GM23338 (cell line): ENCODE data around the gene KIF18A. TPM values are rescaled to one million over a fixed set of nuclear protein-coding genes. Genes with fewer than 3 reads are reported as not detected.

ENCODE experiments used
- ATAC-seq: fragments of 200-7000 bp; cut with Tn5 transposase; 3 replicates; pipeline ENCODE4 v1.9.1; 2020
- DNase-seq: peaks from one replicate; pipeline ENCODE4 v3.0.0-alpha.2; 2015; ENCODE audit warnings: low spot score
- H2AFZ ChIP-seq: fragments of 200-600 bp; sonication (generic); 2 replicates; pipeline ENCODE4 v1.8.0; 2016; ENCODE audit warnings: antibody characterized with exemption, mild to moderate bottlenecking, moderate library complexity
- H3F3A ChIP-seq: fragments of 200-600 bp; sonication (generic); replicated peaks from 2 replicates; pipeline ENCODE4 v1.8.0; 2017; ENCODE audit warnings: antibody characterized with exemption, mixed run types, low read depth
- H3K27ac ChIP-seq: fragments of 200-600 bp; sonication (generic); 2 replicates; pipeline ENCODE4 v1.6.1; 2016; ENCODE audit warnings: low read depth
- H3K27me3 ChIP-seq: fragments of 200-600 bp; sonication (generic); 2 replicates; pipeline ENCODE4 v1.8.0; 2016; ENCODE audit warnings: mild to moderate bottlenecking, mixed run types, moderate library complexity; ENCODE audit not compliant: insufficient read depth
- H3K36me3 ChIP-seq: fragments of 200-600 bp; sonication (generic); 2 replicates; pipeline ENCODE4 v1.8.0; 2016; ENCODE audit warnings: mild to moderate bottlenecking; ENCODE audit not compliant: insufficient read depth
- H3K4me1 ChIP-seq: fragments of 200-600 bp; sonication (generic); 2 replicates; pipeline ENCODE4 v1.8.0; 2016; ENCODE audit warnings: mild to moderate bottlenecking, moderate library complexity; ENCODE audit not compliant: insufficient read depth
- H3K4me2 ChIP-seq: fragments of 200-600 bp; sonication (generic); 2 replicates; pipeline ENCODE4 v1.7.1; 2017; ENCODE audit warnings: mixed run types
- H3K4me3 ChIP-seq: fragments of 200-600 bp; sonication (generic); 2 replicates; pipeline ENCODE4 v1.6.1; 2016; ENCODE audit warnings: mixed run types
- H3K79me2 ChIP-seq: fragments of 200-600 bp; sonication (generic); replicated peaks from 2 replicates; pipeline ENCODE4 v1.8.0; 2017; ENCODE audit warnings: mild to moderate bottlenecking; ENCODE audit not compliant: insufficient read depth
- H3K9me2 ChIP-seq: fragments of 200-600 bp; sonication (generic); 2 replicates; pipeline ENCODE4 v1.8.0; 2017; ENCODE audit not compliant: insufficient read depth
- H4K20me1 ChIP-seq: fragments of 200-600 bp; sonication (generic); replicated peaks from 2 replicates; pipeline ENCODE4 v1.8.0; 2017; ENCODE audit warnings: mild to moderate bottlenecking; ENCODE audit not compliant: insufficient read depth
- H3K27ac Mint-ChIP-seq: 2 replicates; pipeline ENCODE4 v1.8.0; 2020; ENCODE audit warnings: inconsistent platforms, mild to moderate bottlenecking, moderate library complexity, mixed read lengths
- H3K27me3 Mint-ChIP-seq: 3 replicates; pipeline ENCODE4 v1.8.0; 2022; ENCODE audit warnings: low read depth, mild to moderate bottlenecking, moderate library complexity, mixed read lengths, inconsistent platforms; ENCODE audit not compliant: insufficient read depth, poor library complexity
- H3K36me3 Mint-ChIP-seq: 3 replicates; pipeline ENCODE4 v1.8.0; 2021; ENCODE audit warnings: low read depth, mild to moderate bottlenecking, inconsistent platforms, moderate library complexity, mixed read lengths
- H3K4me1 Mint-ChIP-seq: 3 replicates; pipeline ENCODE4 v1.8.0; 2020; ENCODE audit warnings: mild to moderate bottlenecking, inconsistent platforms, mixed read lengths
- H3K4me3 Mint-ChIP-seq: 3 replicates; pipeline ENCODE4 v1.8.0; 2021; ENCODE audit warnings: moderate library complexity, mild to moderate bottlenecking, inconsistent platforms, mixed read lengths
- H3K9me3 Mint-ChIP-seq: 3 replicates; pipeline ENCODE4 v1.8.0; 2020; ENCODE audit warnings: moderate library complexity, mild to moderate bottlenecking, inconsistent platforms, mixed read lengths
- ZNF462 ChIP-seq: fragments of 250-450 bp; sonication (Bioruptor Pico); IDR thresholded peaks from 2 replicates; pipeline ENCODE4 v1.5.0; 2020; ENCODE audit warnings: mild to moderate bottlenecking, moderate library complexity
- polyA plus RNA-seq: library from polyadenylated mRNA; unstranded; fragments of >200 nt; fragmentation: Nextera tagmentation; extraction: Ambion mirVana; gene quantifications from 2 replicates; pipeline ENCODE4 v1.2.1, GENCODE V29; 2016
- total RNA-seq: library from RNA; depleted of rRNA; stranded (reverse); fragments of >200 nt; shearing (Covaris generic); gene quantifications from 2 replicates; pipeline ENCODE4 v1.2.3, GENCODE V29; 2014

Gene KIF18A
- total and polyA plus RNA-seq, 2 experiments from 2014 or later = 22.2 to 26.5 TPM

- ATAC-seq = no peak
- no peak overlapping the region for H3K4me3 Mint-ChIP-seq
- H3K9me2 ChIP-seq = no peaks in the 10 kb centered on the region
Observed at GRCh38 chr11:28123151-28123581, 15.2 kb upstream of the KIF18A start.

More at GRCh38 chr11:28123151-28123581, 15.2 kb upstream of the KIF18A start:
- no peak overlapping the region for H2AFZ ChIP-seq
- no peaks in the 10 kb centered on the region for H3F3A ChIP-seq
- no peaks in the 10 kb centered on the region for H3K36me3 ChIP-seq
- H3K4me1 ChIP-seq = no peaks in the 10 kb centered on the region
- H3K27me3 Mint-ChIP-seq = no peaks in the 10 kb centered on the region
- peaks cover 20% of the 10 kb centered on the region; the same call in 2 of the 3 replicates for H3K4me1 Mint-ChIP-seq
- no peaks in the 10 kb centered on the region for H3K9me3 Mint-ChIP-seq
- no peak for TF ChIP-seq ZNF462 (CRISPR knock-in tag)
- DNase-seq = no peak
- no peak overlapping the region for H3K4me2 ChIP-seq
- H3K27ac Mint-ChIP-seq = peak overlapping the region; percentile 74
- H3K27me3 ChIP-seq = no peaks in the 10 kb centered on the region
- peaks cover 5% of the 10 kb centered on the region; the same call in 1 of the 2 replicates for H3K79me2 ChIP-seq
- H3K36me3 Mint-ChIP-seq = no peaks in the 10 kb centered on the region
- no peak overlapping the region for H3K27ac ChIP-seq
- no peaks in the 10 kb centered on the region for H4K20me1 ChIP-seq
- H3K4me3 ChIP-seq = no peak overlapping the region
